ENCODE data around the gene NPR2.
A peak's percentile ranks its signal among the peaks of the same experiment; 100 is the strongest.

The NPR2 gene

DNA sequence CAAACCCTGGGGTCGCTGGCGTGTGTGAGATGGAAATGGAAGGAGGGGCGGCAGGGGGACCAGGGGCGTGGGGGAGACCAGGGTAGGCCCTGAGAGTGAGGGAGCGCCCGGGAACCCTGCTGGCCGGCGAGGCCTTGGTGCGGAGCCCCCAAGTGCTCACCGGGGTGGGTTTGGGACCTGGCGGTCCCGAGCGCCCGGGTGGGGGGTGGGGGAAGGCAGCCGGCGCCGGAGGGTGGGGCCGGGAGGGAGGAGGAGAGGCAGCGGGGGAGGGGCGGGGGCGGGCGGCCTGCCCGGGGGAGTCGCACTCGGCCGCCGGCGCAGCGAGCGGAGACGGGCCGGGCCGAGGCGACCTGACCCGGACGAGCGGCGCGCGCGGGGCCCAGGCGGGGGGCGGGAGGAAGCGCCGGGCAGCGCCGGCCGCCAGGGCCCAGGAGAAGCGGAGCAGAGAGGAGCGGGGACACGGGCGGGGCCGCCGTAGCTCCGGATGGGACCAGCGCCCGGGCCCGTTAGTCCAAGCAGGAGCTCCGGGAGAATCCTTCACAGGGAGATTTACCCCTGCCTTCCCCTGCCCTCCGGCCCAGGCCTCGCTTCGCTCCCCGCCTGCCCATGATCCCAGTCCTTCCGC lies at the start of gene NPR2:
Gene NPR2 (plus strand): TSS at position 295 of the 625 bp plus-strand sequence. CDS start 818 bp downstream, outside the sequence.
- DNase-seq = no peak

DNA sequence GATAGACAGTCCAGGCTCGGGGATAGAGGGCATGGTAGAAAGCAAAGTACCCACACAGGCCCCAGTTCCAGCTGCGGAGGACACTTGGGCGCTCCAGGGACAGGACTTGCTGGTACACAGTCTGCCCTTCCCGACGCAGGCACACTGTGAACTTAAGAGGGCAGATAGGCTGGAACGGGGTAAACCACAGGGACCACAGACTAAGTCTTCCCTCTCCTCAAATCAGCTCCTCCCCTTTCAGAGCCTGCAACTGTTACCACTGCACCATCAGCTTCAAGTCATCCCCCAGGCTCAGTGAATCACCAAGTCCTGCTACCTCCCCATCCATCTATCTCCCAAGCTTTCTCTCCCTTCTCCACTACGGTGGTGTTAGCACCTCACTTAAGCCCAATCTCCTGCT lies 49.7 kb upstream of the NPR2 start:
- no peak for DNase-seq

DNA sequence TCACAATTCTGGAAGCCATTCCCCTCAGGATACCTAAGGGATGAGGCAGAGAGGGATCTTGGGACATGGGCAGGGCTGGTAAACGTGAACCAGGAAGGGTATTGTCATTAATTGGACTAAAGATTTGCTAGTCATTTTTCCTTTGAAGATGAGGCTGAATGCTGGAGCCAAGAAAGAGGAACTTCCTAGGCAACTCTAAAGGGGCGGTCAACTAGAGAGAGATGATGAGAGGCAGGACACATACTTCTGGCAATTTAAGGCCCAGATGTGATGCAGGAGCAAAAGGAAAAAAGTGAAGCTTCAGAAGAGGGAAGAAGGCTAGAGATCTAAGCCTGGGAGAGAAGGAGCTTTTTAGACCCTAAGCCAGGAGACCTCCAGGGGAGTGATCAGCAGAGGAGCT lies 47.9 kb upstream of the NPR2 start:
- DNase-seq = no peak

DNA sequence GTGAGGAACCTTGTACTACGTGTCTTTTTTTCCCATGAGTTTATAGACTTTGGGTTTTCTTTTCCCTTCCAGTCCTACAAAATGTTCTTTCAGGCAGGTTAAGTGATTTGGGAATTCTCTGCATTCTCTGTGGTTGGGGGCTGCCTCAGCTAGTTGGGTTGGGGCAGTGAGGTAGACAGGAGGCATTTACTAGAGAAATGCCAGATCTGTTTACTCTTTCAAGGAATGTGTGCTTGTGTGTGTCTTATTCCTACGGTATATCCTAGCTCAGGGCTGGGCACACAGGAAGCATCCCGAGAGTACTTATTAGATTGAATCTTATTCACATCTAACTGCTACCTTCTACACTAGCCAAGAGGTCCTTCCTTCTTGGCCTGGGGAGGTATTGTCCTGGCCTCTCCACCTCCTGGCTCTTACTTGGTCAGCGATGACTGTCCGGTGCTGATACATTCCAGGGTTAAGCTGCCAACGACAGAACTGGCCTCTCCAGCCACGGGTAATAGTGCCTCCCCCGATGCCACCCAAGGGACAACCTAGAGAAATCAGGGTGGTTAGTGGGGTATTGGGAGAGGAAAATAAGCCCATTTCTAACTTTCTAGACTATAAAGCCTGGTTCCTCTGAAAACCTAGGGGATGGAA lies 47.4 kb upstream of the NPR2 start:
- no peak for DNase-seq

DNA sequence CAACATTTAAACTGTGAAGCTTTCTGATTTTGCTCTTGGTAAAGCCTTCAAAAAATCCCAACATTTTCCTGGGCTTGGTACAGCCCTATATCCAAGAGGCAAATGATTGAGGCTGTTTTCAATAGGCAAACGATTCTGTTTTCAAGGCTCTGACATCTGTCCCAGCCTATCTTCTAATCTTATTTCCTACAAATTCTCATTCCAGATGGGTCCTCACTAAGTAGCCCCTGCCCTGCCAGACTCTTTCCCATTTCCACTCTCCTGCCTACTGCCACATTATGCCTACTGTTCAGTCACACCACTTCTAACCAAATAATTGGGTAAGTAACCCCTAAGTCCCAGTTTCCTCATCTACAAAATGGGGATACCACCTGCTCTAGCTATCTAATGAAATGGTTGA lies 45.8 kb upstream of the NPR2 start:
- no peak for DNase-seq

DNA sequence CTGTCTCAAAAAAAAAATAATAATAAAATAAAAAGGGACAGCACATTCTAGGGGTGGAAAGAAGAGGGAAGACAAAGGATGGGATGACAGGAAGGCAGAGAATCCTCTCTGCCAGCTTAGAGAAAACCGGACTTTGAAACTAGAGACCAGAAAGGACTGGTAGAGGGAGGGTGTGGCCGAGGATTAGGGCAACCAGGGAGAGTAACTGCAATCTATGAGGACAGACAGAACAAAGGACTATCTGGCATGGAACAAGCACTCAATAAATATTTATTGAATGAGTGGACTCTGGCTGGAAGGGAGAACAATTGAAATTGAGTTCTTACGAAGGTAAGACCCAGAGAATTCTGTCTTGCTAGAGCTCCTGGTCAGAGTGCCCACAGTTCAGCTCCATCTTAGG lies 44.8 kb upstream of the NPR2 start:
- DNase-seq = no peak

DNA sequence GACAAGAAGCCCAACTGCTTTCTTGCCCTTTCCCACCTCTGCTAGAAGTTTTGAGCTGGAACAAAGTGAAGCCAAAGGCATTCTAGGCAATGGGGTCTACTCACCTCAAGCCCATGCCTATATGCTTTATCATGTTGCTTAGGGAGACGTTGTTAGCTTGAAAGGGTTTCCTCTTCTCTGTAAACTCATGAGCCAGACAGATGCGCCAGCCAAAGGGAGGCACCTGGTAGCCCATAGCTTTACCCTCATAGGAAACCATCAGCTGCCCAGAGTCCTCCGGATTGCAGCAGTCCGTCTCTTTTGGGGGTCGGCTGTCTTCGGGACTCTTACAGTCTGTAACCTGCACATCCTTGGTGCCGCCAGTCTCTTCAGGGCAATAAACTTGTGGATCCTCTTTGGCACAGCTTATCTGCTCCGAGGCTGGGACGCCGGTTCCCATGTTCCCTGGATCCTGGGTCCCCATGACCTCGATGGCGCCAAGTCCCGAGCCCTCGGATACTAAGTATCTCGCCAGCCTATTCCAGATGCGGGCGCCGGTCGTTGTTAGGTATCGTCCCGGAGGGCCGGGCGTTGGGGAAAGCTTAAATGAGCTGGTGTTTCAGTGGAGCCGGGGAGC lies 43.0 kb upstream of the NPR2 start:
- peak; percentile 15 for DNase-seq

DNA sequence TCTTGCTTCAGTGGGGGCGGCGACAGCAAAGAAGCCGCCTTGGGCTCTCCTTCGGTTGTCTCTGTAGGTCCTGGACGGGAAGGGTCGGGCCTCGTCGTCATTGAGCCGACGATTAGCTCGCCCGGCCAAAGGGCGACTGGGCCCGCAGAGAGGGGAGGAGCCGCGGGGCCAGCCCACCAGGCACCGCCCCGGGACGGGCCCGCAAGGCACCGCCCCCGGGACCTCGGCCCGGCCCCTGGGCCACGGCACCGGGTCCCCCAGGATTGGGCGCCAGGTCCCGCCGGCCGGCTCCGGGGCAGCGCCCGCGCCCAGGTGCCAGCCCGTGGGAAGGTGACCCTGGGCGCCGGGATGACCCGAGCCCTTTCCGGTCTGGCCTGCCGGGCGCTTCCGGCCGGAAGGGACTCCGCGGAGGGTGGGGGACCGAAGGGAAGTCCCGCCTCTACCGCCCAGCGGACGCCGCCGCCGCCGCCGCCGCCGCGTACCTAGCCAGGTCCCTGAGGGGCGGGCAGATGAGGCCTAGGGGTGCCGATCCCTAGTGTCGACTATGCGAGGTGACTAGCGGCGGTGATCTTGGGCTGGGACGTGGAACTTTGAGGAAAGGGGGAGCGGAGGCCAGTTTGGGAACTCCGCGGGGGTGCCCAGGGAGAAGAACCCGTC lies 42.4 kb upstream of the NPR2 start, which contains the start of the genes GBA2 and RGP1:
Gene GBA2 (minus strand): TSS at position 371 of the 657 bp plus-strand sequence. CDS start 524 bp downstream, outside the sequence.
Gene RGP1 (plus strand): TSS at position 430 of the 657 bp plus-strand sequence. CDS start 469 bp downstream, outside the sequence.
- peak; percentile 74 for DNase-seq

DNA sequence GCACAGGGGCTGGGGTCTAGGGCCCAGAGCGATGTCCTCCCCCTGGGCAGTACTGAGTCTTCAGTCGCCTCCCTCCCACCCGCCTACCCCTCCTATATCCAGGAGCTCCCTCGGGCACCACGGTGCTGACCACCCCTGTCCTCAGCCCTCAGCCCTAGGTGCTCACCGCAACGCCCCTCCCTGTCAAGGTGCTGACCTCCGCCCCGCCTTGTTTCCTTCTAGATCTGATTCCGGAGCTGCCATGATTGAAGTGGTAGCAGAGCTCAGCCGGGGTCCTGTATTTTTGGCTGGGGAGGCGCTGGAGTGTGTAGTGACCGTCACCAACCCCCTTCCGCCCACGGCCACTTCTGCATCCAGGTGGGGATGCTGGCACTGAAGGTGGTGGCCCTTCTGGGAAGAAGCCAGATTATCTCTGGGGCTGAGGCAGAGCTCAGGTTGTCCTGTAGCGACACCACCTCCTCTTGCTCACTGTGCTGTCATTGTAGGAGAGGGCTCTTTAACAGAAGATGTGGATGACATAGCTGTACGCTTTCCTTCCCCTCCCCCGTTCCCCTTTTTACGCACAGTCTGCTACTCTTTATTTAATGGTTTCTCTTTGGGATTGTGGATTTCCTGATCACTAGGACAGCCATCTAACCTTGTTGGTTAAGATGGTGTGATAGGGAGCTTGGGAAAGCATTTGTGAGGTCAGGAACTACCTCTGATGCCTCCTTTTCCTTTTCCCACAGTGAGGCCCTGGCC lies 41.7 kb upstream of the NPR2 start:
- DNase-seq = peak; percentile 53

DNA sequence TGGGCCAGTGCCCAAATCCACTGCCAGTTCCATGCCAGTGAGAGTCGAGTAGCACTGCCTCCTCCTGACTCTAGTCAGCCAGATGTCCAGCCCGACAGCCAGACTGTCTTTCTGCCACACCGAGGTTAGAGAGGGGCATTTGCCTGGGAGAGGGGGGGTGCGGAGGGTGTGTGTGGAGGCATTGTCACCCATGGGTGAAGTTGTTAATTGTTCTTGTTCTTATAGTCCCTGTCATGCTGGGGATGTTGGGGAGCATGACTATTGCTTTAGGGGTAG lies 41.2 kb upstream of the NPR2 start:
- DNase-seq = no peak

DNA sequence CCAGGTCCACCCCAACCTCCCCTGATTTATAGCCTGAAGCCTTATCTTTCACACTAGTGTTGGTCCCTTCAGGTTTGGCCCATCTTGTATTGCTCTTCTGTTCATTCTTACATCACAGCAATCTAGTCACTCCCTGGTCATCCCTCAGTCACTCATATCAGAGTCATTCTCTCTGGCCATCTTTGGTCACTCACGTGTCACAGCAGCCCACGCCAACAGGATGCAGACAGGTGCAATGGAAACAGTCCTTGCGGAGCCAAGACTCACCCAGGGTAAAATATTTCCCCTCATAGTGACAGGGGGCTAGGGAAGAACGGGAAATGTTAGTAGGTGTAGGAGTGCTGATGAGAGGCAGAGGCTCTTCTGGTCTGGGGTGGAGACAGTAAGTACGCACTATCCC lies 37.9 kb upstream of the NPR2 start:
- no peak for DNase-seq

DNA sequence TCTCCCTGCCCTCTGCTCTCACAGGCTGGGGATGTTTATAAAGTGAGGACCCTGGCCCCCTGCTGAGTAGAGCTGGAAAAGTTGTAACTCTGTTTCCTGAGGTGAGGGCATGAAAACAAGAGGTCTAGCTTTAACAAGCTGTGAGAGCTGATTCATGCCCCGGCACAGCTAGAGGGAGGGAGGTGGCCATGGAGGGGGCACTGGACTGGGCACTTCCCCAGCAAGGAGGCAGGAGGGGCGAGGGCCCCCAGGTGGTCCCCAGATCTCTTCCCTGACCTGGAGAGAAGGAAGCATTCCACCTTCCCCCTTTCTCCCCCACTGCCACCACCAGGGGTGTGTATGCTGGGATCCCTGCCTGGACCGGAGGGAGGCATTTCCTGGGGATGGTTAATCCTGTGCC lies 37.1 kb upstream of the NPR2 start, which contains the start of gene MSMP:
Gene MSMP (minus strand): TSS at position 13 of the 400 bp plus-strand sequence. CDS start 147 bp downstream, outside the sequence.
- no peak for DNase-seq

DNA sequence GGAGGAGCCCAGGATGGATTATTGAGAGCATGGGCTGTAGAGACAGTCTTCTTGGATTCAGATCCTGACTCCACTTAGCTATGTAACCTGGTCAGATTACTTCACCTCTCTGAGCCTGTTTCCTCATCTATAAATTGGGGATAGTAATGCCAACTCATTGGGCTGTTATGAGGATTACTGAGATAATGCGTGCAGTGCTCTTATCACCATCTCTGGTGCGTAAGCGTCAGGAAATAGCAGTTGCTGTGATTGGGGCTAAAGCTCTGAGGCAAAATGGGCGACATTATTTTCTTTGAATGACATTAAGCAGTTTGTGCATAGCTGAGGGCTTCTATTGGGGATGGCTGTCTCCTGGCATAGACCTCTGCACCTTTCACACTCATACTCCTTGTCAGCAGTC lies 36.3 kb upstream of the NPR2 start:
- DNase-seq = no peak

DNA sequence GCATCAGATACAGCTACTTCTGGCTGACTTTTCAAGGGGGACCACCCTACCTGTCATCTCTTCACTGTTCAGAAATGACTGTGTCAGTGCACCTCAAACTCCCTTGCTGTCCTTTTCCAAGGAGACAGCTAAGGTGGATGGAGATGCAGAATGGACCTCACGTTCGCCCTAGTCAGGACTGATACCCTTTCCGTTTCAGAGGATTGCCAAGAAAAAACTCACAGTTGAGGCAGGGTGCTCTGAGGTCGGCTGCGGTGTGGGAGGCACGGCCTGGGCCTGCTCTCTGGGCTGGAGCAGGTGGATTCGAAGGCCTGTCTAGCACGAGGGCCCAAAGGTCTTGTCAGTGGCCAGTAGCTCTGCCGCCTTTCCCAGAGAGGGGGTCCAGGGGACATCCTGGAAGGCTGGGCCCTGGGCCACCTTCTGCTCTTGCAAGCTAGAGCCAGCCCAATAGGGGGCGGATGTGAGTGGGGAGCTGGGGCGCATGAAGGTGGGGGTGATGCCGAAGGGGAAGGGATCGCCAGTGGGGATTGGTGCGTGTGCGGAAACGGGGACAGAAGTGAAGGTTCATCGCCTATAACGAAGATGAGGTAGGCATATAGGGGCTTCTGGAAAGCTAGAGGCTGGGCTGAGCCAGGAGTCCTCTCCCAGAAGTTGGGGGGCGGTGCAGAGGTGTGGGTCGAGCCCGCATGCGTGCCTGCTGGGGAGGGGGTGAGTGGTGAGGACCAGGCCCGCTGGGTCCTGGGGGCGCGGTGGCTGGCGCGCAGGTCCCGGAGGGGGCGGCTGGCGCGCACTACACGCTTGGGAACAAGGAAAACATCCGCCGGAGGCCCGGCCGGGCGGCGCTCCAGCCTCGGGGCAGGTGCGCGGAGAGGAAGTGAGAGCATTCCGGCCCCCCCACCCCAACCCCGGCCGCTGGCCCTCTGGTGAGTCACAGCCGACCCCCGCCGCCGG lies 34.8 kb upstream of the NPR2 start:
- peak; percentile 90 for DNase-seq

DNA sequence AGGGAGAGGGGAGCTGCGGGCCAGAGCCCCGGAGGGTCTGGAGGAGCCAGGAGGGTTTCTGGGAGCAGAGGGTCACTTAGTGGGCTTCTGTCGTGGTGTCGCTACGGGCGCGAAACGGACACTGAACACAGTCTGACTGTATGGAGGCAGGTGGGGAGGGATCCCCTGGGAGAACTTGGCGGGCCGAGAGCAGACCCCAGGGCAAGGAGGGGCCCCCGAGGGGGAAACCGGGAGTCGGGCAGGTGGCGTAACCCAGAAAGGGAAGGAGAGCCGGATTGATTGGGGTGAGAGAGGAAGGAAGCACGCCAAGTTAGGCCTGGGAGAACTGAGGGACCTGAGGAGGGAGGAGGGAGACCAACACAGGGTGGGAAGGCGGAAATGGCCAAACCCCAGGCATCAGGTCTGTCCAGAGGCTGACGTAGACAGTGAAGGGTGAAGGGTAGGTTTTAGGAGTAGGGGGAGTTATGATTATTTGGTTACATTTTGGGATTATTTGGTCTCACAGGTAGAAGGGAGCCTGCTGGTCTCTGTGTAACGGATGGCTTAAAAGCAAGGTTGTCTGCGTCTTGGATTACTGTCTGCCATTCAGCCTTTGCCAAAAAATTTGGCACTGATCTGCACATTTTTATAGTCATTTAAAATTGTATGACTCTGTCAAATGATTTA lies 34.0 kb upstream of the NPR2 start:
- peak; percentile 28 for DNase-seq

DNA sequence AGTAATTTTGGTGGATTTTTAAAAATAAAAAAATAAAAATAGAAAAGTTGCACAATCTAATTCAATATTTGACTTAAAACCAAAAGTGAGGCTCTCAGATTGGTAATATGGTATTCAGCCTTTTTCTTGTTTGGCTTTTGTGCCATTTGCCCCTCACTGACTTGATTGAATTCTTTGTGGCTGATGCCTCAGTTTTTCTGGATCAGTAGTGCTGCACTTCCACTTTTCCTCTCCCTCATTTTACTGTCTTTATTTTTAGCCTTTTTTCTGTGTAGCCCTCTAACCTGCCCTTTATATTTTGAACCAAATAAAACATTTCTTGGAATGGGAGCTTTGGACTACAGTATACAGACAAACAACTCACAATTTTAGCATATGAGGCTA lies 33.5 kb upstream of the NPR2 start:
- no peak for DNase-seq

DNA sequence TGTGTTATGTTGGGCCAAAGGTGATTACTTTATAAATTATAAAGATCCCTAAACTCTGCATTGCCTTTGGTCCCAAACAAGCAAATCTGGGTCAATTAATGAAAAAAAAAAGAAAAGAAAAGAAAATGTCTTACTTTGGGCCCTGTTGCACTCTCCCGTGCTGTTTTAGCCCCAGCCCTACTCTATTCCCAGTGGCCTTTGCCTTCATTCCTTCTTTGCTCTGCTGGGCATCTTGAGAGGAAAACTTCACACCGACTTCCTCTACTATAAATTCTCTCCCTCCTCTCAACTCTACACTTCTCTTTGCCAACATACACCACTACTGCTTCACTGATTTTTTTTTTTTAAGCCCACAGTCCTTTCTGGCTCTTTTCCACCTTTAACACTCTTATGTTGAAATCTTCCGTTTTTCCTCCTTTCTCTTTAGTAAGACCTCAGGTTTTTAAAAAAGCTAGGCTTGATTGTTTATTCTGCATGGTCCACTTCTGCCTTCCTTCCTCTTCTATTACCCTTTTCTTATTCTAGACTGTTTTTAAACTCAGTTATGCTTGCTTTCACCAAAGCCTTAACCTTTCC lies 32.8 kb upstream of the NPR2 start:
- DNase-seq = no peak

DNA sequence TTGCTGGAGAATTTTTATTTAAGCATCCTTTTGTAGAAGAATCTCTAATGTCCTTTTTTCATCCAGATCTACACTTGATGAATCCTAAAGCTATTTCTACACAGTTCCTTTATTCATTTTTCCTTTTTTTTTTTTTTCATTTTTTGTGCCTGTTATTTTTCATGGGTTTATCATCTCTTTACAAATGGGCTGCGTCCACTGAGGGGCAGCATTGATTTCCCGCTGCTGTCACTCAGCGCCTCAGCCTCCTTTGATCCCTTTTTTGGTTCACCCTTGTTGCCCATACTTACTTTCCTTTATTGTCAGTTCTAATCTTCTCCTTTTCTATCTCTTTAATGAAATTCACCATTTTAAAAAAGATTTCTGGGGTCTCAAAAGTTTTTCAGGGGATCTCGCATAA lies 31.6 kb upstream of the NPR2 start:
- no peak for DNase-seq

DNA sequence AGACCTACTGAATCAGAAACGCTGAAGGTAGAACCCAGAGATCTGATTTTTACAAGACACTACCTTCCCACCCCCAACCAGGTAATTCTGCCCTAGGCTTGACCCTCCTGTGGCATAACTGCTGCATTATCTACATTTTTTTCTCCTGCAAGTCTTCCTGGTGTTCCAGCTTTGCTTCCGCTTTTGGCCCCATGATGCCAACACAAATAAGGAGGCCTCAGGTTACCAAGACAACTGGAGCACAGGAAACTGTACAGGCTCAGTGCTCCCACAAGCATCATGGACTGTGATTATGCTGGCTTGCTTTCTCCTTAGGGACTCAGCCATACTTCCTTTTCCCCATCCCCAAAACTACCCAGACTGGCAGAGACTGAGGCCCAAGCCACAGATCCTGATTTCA lies 30.7 kb upstream of the NPR2 start:
- DNase-seq = no peak

DNA sequence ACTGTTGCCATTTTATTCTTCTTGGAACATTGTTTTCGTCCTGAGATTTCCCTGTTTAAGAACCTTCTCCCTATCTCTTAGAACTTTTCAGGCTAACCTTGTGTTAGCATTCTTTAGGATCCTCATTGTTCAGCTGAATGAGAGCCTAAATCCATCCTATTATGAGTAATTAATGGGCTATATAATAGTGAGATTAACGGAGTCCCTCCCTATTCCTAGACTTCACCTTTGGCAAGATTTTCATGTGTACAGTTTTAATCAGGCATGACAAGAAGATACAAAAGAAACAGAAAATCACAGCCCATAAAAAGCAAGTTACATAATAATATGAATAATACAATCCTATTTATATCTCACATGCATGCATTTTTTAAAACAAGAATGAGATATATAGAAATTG lies 28.2 kb upstream of the NPR2 start:
- no peak for DNase-seq

DNA sequence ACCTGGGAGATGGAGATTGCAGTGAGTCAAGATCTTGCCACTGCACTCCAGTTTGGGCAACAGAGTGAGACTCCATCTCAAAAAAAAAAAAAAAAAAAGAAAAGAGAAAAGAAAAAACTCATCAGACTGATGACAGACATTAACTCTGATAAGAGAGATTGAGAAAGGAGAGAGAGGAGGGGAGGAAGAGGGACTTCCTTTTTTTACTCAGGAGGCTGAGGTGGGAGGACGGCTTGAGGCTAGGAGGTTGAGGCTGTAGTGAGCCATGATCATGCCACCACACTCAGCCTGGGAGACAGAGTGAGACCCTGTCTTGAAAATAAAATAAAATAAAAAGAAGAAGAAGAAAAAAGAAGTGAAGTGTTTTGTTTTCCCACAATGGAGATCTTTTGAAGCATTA lies 27.6 kb upstream of the NPR2 start:
- no peak for DNase-seq
